ENCODE measurements around the gene ZNF79.
"Not testable (repeated sequence)": the region's sequence is repeated elsewhere in the genome, so short reads cannot be mapped to it uniquely, and the experiment has no call there.

Gene ZNF79

DNA sequence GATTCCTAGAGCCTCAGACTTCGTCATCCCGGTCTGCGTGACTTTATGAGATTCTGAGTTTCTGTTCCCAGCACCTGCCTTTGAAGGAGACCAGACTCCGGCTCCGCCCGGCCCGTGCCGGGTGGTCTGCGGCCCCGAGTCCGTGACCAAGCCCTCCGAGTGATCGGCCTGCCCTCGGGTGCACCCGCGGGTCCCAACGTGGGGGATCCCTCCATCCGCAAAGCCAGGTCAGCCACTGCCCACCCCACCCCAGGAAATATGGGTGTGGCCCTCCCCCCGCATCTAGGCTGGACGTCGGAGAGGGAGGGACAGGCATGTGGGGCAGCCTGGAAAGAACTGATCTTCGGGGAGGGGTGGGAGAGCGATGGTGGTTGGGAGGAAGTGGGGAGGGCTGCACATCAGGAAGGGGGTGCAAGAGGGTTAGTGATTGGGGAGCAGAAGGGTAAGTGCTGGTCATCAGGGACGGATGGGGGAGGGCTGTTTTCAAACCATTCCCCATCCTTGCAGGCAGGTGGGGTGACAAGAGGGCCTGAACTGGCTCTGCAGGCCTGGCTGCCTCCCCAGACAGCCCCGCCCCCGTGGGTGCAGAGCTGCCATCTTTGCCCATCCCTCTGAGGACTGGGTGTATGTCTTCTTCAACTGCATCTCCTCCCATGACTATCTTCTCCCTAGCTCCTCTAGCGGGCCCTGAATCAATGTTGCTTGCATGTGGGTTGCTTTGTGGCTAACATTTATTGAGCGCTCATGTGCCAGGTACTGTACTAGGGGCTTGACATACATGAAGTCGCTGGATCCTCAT, 27.9 kb downstream of the ZNF79 start:
- peak in 1 of 2 donors; percentile 4 for DNase-seq (ENCODE audit: extremely low read depth in 1 of 2, low read depth in 1 of 2)

DNA sequence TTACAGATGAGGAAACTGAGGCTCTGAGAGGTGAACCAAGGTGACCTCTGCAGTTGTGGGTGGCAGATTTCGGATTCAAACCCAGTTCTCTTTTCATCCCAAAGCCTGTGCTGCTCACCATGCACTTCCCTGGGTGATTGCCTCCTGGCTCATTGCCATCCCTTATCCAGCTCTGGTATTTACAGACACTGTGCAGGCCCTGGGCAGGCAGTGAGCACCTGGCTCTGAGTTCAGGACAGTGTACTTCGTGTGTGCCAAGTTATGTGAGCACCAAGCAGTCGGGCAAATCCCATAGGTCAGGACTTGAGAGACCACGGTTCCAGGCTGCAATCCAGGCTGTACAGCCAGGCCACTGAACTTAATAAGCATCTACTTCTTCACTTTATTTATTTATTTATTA, 28.5 kb downstream of the ZNF79 start:
- DNase-seq (ENCODE audit: extremely low read depth in 1 of 2, low read depth in 1 of 2), result no peak

DNA sequence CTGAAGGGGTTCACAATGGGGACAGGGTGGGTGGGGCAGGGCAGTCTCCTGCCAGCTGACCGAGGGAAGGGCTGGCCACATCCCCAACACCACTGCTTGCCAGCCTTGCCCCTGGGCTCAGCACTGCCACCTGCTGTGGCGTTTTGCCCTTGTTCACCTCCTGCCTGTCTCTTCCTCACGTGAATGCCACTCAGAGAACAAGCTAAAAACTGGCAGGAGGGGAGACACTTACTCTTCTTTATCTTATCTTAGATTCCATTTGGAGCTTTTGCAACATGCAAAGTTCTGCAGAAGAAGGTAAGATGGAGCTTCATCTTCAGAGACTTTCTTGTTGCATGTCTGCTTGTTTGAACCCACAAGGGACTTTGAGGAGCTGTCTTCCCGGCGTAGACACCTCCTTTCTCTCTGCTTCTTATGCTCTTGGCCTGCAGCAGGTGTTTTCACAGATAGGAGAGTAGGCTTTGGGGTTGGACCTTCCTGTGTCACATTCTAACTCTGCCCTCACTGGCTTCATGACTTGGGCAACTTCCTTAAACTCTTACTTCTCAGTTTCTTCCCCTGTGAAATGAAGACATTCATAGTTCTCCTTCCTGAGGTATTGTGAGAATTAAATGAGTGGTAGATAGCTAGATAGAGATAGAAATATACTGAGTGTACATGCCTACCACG, 31.3 kb downstream of the ZNF79 start:
- no peak for DNase-seq (ENCODE audit: extremely low read depth in 1 of 2, low read depth in 1 of 2)

DNA sequence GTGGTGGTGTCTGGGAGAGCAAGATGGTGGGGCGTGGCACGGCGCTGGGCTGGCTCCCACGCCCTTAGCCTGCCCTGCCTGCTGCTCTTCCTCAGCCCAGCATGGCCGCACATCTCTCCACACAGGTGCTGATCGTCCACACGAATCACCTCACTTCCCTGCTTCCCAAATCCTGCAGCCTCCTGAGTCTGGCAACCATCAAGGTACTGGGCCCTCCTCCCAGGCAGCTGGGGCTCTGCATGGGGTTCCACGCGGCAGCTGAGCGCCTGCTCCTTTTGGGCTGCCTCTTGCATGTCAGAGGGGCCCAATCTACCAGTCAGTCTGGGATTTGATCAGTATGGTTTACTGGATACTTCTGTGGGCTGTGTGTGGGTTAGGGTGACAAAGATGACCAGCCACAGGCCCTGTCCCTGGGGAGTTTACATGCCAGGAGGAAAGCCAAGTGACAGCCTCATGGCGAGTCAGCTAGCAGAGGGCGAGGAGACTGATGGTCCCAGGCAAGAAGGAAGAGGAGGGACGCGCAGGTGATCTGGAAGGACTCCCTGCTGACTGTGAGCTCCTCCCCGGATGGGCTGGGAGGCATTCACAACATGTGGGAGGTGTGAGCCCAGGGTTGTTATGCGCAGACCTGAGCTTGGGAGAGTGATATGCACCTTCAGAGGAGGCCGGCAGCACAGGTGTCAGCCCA, 33.2 kb downstream of the ZNF79 start:
- DNase-seq (ENCODE audit: extremely low read depth in 1 of 2, low read depth in 1 of 2), result no peak

DNA sequence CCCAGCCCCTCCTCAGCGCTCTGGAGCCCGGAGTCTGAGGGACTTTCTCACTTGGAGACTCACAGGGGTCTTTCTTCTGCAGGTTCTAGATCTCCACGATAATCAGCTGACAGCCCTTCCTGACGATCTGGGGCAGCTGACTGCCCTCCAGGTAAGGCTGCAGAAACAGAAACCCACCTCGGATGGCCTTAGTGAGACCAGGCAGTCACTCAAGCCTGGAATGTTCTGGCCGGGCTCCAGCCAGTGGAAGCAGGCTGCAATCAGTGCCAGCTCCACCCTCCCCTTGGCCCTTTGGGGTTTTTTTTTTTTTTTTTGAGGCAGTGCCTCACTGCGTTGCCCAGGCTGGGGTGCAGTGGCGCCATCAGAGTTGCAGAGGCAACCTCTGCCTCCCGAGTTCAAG, 34.7 kb downstream of the ZNF79 start:
- no peak for DNase-seq (ENCODE audit: extremely low read depth in 1 of 2, low read depth in 1 of 2)

DNA sequence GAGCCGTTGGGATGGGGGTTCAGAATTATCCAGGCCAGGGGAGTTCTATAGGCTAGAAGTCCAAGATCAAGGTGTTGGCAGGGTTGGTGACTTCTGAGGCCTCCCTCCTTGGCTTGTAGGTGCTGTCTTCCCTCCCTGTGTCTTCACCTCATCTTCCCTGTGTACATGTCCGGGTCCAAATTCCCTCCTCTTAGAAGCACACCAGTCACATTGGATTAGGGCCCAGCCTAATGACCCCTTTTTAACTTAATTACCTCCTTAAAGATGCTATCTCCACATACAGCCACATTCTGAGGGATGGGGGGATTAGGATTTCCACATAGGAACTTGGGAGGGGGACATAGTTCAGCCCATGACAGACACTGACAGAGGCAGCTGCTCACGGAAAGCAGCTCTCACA, 39.2 kb downstream of the ZNF79 start:
- no peak for DNase-seq (ENCODE audit: extremely low read depth in 1 of 2, low read depth in 1 of 2)

DNA sequence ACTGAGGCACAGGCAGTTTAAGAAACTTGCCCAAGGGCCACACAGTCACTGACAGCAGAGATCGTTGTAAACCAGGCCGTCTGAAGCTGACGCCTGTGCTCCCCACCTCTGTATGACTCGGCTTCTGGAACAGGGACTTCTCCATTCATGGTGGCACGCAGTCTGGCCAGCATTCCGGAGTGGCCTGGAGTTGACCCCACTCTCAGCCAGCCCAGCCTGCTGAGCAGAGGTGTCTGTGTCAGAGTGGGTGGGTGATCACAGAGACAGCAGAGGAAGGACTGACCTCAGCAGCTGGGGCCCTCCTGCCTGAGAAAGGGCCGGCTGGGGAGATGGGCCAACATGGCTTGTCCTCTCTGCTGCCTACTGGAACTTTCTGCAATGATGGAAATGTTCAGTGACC, 39.7 kb downstream of the ZNF79 start:
- no peak for DNase-seq (ENCODE audit: extremely low read depth in 1 of 2, low read depth in 1 of 2)

DNA sequence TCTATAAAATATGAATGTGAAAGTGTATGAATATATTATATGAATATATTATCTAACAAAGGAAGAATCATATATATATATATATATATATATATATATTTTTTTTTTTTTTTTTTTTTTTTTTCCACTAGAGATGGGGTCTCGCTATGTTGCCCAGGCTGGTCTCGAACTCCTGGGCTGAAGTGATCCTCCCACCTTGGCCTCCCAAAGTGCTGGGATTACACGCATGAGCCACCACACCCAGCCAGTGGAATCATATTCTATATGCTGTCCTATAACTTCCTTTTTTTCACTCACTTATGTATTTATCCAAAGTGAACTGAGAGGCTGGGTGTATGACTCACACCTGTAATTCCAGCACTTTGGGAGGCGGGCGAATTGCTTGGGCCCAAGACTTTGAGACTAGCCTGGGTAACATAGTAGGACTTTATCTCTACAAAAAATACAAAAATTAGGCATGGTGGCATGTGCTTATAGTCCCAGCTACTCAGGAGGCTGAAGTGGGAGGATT, 42.3 kb downstream of the ZNF79 start:
- DNase-seq (ENCODE audit: extremely low read depth in 1 of 2, low read depth in 1 of 2), result not testable (repeated sequence)

DNA sequence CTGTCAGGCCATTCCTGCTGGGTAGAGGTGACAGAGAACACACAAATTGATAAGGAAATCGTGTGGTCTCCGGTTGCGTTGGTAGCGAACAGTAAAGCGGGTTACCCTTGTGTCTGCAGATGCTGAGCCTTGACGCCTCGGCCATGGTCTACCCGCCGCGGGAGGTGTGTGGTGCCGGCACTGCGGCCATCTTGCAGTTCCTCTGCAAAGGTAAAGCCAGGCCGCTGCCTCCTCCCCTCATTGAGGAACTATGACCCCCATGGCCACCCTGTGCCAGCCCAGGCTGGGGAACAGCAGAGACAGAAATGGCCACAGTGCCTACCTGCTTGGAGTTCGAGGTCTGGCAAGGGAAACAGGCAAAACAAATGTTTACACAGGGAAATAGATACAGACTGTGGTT, 43.4 kb downstream of the ZNF79 start:
- no peak for DNase-seq (ENCODE audit: extremely low read depth in 1 of 2, low read depth in 1 of 2)

DNA sequence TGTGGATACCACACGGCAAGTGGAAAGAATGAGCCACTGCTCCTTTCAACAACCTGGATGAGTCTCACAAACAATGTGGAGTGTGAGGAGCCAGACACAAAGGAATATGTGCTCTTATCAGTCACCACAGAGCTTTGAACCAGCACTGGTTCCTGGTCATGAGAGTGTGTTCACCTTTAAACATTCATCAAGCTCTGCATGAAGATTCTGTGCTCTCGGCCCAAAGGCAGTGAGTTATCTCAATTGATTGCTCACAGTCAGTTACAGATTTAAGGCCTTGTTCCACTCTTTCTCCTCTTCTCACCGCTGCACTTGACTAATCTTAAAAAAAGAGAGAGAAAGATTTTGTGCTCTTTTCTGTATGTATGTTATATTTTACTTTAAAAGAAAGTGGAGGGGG, 46.5 kb downstream of the ZNF79 start:
- no peak for DNase-seq (ENCODE audit: extremely low read depth in 1 of 2, low read depth in 1 of 2)

DNA sequence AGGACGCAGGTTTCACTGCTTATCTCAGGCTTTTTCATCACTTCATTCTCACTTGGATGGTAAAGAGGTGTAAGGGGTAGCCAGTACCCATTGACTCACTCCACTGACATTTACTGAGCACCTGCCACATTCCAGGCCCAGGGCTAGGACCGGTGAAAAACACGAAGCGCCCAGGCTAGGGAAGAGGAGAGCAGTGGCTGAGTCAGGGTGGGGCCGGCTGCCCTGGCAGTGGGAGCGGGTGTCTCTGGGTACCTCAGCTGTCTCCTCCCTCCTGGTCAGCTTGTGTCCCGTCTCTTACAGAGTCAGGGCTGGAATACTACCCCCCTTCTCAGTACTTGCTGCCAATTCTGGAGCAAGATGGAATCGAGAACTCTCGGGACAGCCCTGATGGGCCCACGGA, 49.3 kb downstream of the ZNF79 start:
- no peak for DNase-seq (ENCODE audit: extremely low read depth in 1 of 2, low read depth in 1 of 2)

DNA sequence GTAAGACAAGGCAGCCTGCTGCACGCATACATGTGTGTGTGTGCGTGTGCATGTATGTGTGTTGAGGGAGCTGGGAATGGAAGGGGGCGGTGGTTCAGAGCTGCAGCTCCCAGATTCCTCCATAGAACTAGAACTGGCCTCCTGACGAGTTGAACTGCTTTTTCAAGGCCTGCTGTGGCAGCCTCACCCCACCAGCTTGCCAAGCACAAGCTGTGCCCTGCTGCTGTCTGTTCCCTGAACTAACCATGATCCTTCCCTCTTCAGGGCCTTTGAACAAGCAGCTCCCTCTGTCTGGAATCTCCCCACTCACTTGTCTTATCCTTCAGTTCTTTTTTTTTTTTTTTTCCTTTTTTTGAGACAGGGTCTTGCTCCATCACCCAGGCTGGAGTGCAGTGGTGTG, 49.8 kb downstream of the ZNF79 start:
- no peak for DNase-seq (ENCODE audit: extremely low read depth in 1 of 2, low read depth in 1 of 2)

DNA sequence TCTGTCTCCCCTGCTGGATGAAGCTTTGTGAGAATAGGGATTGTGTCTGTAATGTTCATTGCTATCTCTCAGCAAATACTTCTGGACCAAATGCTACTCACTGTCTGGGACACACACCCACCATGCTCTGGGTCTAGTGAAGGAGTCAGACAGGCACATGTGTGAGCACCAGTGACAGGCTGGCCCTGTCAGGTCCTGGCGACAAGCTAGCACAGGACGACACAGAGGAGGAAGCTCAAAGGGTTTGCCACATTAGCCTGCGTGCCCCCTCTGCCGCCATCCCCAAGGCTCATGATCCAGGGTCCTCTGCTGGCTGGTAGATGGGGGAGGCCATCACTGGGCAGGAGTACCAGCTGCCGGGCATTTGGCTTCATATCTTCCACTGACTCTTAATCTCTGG, 50.4 kb downstream of the ZNF79 start:
- DNase-seq (ENCODE audit: extremely low read depth in 1 of 2, low read depth in 1 of 2), result no peak

DNA sequence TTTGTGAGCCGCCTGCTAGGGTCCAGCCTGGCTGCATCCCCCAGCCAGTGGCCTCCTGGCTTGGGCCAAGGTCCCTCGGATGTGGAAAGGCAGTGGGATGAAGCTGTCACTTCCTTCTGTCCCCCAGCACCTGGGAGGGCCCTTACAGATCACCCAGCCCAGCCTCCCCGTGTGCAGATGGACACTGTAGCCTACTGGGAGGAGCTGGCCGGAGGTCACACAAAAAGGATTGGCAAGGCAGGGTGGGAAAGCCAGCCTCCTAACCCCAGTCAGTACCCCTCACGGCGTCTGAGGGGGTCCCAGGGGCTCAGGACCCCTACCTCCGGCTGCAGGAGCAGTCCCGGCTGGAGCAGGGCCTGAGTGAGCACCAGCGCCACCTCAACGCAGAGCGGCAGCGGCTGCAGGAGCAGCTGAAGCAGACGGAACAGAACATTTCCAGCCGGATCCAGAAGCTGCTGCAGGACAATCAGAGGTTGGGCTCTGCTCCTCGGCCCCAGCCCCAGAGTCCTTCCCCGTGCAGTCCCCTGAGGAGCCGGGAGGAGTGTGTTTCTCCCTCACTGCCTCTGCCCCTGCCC, 55.4 kb downstream of the ZNF79 start:
- DNase-seq (ENCODE audit: extremely low read depth in 1 of 2, low read depth in 1 of 2), result no peak

DNA sequence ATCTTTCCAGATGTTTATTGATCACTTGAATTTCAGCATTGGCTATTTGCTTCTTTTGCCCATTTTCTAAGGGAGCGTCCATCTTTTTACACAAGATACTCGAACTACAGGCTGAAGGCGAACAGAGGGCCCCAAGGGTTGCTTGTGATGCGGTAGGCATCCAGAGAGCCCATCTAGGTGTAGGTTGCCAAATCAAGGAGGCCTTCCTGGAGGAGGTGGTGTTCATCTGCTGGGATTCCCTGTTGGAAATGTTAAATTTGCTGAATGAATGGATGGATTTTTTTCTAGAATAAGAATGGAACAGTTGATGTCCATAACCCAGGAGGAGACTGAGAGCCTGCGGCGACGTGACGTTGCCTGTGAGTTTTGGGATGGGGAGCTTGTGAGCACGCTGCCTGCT, 58.5 kb downstream of the ZNF79 start:
- DNase-seq (ENCODE audit: extremely low read depth in 1 of 2, low read depth in 1 of 2), result no peak

DNA sequence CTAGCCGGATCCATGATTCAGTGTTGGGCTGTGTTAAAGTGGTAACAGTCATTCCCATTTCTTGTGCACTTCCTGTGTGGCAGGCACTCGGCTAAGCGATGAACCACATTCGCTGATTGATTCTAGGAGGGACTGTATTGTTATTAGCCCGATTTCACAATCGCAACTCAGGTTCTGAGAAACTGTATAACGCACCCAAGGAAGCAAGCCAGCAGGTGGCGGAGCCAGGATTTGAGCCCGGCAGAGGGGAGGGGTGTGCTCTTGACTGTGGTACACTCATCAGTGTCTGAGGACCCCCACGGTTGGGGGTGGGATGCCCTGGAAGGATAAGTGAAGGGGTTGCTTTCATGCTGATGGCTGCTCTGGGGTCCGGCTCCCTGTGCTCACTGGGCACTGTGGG, 61.8 kb downstream of the ZNF79 start:
- no peak for DNase-seq (ENCODE audit: extremely low read depth in 1 of 2, low read depth in 1 of 2)

DNA sequence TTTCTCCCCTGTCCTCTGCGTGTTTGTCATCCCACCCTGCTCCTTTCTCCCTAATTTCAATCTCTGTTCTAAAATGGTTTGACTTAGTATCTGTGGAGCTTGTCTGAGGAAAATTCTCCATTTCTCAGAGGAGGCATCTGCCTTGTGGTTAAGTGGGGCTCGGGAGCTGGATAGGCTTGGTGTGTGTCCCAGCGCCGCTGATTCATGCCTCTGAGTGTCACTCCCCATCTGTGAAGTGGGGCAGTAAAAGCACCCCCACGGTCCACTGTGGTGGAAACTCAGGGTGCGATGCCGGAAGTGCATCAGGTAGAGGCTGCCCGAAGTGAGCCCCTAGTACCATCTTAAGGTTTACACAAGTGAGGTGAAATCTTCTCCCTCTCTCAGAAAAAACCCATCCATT, 64.8 kb downstream of the ZNF79 start:
- DNase-seq (ENCODE audit: extremely low read depth in 1 of 2, low read depth in 1 of 2), result no peak

DNA sequence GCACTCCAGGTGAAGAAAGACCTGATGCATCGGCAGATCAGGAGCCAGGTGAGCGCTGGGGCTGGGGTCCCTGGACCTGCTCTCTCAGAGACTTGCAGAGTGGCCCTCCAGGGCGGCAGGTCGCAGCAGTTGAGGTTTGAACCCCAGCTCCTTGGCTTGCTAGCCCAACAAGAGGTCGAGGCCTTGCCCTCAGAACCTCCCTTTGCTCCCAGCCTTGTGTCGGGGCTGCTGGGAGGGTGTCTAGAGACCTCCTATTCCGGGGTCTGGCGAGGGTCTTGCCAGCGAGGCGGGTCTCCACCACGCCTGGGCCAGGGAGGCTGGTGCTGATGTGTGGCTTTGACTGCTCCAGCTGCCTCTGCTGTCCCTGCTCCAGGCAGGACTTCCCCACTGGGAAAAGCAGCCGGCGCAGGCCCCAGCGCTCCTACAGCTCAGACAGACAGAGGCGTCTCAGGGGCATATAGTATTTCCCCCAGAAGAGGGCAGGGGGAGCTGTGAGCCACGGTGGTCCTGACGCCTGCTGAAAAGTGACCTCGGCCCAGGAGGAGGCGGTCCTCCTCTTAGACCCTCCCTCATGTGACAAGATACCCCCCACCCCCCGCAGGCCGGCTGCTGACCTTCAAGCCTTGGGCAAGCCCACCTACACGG, 65.4 kb downstream of the ZNF79 start:
- no peak for DNase-seq (ENCODE audit: extremely low read depth in 1 of 2, low read depth in 1 of 2)

DNA sequence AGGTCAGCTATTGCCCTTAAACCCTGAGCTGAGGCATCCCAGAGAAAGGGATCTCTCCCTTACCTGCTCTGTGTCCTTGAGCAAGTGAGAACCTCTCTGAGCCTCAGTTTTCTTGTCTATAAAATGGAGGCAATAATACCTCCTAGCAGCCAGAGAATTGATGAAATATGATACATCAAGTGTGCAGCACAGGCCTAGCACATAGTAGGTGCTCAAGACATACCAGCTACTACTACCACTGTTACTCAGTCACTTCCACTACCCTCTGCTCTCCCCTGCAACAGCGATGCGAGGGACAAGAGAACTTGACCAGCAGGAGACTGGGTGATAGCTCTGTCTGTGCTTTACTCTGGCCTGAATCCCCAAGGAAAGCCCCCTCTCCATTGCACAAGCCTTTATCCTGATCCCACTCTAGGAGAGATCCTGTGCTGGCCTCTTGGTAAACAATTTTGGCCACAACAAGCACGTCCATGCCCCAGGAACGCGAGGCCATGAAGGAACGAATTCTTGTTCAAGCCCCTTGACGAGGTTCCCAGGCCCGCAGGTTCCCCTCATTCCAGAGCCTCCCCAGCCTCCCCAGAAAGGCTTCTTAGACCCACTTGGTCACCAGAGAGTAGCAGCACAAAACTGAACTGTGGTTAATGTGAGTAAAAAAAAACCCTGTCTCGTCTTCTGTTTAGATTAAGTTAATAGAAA, 66.5 kb downstream of the ZNF79 start:
- no peak for DNase-seq (ENCODE audit: extremely low read depth in 1 of 2, low read depth in 1 of 2)

DNA sequence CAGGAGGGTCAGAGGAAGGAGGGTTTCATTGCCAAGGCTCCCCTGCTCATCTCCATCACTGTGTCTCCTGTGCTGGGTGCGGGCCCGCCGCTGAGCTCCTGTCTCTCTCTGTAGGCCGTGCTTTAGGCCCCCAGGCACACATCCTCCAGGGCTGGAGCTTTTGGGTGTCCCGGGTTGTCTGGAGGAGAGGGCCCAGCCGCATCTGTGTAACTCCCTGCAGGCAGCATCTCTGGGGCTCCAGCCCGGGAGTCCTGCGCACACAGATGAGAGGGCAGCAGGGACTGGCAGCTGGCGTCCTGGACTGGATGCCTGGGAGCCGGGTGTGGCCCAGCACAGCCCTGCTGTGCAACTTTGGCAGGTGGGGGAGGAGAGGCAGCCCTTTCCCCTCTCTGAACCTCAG, 67.3 kb downstream of the ZNF79 start:
- DNase-seq (ENCODE audit: extremely low read depth in 1 of 2, low read depth in 1 of 2), result no peak
